ENCODE measurements around the gene GON4L. TPM values are rescaled to one million over a fixed set of nuclear protein-coding genes. Genes with fewer than 3 reads are reported as not detected.
"Not testable (repeated sequence)": the region's sequence is repeated elsewhere in the genome, so short reads cannot be mapped to it uniquely, and the experiment has no call there.

GON4L gene
- total RNA-seq, 6 experiments from 2014 or later, result 10.7 to 23.2 (median 20.1) TPM

DNA sequence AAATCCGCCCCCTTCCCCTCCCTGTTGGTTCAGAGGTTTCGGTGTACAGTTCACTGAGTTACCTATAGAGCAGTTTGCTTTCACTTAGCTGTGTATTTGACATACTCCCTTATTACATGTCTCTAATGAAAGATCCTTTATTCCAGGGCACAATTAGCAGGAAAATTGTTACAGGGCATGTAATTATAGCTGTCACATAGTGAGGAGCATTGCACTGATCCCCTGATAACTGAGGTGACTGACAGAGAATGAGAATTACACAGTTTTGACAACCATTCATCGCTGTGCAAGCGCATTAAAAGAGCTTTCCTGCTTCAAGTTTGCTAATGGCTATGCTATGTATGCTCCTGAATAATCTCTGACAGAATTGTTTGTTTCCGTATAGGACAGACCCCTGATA, 141.2 kb downstream of the GON4L start:
- ATAC-seq, result no peak
- H3K36me3 ChIP-seq, result peaks cover 0 to 3% (median 0%) of the 10 kb centered on the region in 4 donors
- no peaks in the 10 kb centered on the region for H3K27me3 ChIP-seq
- no peak for DNase-seq
- no peaks in the 10 kb centered on the region for H3K4me1 ChIP-seq
- 90% methylated on average over 5 of the region's 5 CpGs for WGBS (ENCODE audit: insufficient coverage, low coverage, low lambda C conversion rate, missing lambda C conversion rate)
- no peaks in the 10 kb centered on the region for H3K9me3 ChIP-seq
- H3K4me3 ChIP-seq, result no peak overlapping the region
- intact Hi-C loops (cut with DNase I), result no loop called here
- H3K27ac ChIP-seq, result no peak overlapping the region
- TF ChIP-seq, protein P1, sequence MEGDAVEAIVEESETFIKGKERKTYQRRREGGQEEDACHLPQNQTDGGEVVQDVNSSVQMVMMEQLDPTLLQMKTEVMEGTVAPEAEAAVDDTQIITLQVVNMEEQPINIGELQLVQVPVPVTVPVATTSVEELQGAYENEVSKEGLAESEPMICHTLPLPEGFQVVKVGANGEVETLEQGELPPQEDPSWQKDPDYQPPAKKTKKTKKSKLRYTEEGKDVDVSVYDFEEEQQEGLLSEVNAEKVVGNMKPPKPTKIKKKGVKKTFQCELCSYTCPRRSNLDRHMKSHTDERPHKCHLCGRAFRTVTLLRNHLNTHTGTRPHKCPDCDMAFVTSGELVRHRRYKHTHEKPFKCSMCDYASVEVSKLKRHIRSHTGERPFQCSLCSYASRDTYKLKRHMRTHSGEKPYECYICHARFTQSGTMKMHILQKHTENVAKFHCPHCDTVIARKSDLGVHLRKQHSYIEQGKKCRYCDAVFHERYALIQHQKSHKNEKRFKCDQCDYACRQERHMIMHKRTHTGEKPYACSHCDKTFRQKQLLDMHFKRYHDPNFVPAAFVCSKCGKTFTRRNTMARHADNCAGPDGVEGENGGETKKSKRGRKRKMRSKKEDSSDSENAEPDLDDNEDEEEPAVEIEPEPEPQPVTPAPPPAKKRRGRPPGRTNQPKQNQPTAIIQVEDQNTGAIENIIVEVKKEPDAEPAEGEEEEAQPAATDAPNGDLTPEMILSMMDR (IDR thresholded peaks at IDR 0.05), result no peak
- no peak for TF ChIP-seq POLR2A (IDR thresholded peaks at IDR 0.05)

GRCh38 chr1:155715056-155715455, 142.0 kb downstream of the GON4L start:
- H3K4me3 ChIP-seq; H3K36me3 ChIP-seq; H3K4me1 ChIP-seq; intact Hi-C loops (cut with DNase I); ATAC-seq; H3K27me3 ChIP-seq; H3K9me3 ChIP-seq; DNase-seq; H3K27ac ChIP-seq: not testable (repeated sequence)
- WGBS (ENCODE audit: insufficient coverage, low coverage, low lambda C conversion rate, missing lambda C conversion rate), result 93% methylated on average over 2 of the region's 3 CpGs

DNA sequence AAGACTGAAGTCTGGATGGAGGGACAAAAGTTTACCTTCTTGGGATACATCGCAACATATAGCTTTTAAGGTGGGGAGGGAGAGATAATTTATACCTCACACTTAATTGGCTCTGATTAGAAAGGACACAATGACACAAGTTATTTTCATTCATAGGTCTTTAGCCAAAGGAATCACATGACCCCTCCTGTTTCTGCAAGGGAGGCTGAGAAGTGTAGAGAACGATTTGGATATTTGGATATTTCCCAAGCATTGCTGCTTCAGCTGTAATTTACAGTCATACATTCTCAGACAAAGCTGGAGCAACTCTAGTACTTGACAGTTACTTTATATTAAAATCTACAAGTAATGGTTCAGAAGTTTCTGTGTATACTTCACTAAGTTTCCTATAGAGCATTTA, 143.9 kb downstream of the GON4L start:
- WGBS (ENCODE audit: insufficient coverage, low coverage, low lambda C conversion rate, missing lambda C conversion rate), result 57% methylated on average over 2 of the region's 2 CpGs
- Histone ChIP-seq H3K36me3 (peaks cover 0 to 7% (median 0%) of the 10 kb centered on the region in 4 donors), H3K9me3 (no peaks in the 10 kb centered on the region), H3K4me1 (no peaks in the 10 kb centered on the region), H3K4me3 (no peak overlapping the region), H3K27ac (no peak overlapping the region), H3K27me3 (no peaks in the 10 kb centered on the region)
- ATAC-seq, result no peak
- TF ChIP-seq POLR2A (IDR thresholded peaks at IDR 0.05), result no peak
- TF ChIP-seq, protein P1 (IDR thresholded peaks at IDR 0.05), result no peak
- intact Hi-C loops (cut with DNase I), result no loop called here
- DNase-seq, result no peak

- H3K36me3 ChIP-seq; DNase-seq; H3K27me3 ChIP-seq; H3K9me3 ChIP-seq; intact Hi-C loops (cut with DNase I); H3K27ac ChIP-seq; H3K4me3 ChIP-seq; H3K4me1 ChIP-seq: not testable (repeated sequence)
- peak in 3 of 4 donors; percentile 22 to 43 (median 36) for ATAC-seq
- 78% methylated on average over 3 of the region's 3 CpGs for WGBS (ENCODE audit: insufficient coverage, low coverage, low lambda C conversion rate, missing lambda C conversion rate)
Measured at GRCh38 chr1:155712636-155713035, 144.4 kb downstream of the GON4L start.

DNA sequence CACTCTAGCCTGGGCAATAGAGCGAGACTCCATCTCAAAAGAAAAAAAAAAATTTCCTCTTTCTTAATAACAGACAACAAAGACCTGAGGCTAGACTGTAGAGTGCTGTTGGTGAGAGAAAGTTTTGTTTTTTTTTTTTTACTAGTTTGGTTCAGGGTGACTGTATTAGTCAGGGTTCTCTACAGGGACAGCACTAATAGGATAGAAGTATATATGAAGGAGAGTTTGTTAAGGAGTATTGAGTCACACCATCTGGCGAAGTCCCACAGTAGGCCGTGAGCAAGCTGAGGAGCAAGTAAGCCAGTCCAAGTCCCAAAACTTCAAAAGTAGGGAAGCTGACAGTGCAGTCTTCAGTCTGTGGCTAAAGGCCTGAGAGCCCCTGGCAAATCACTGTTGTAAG, 145.6 kb downstream of the GON4L start:
- H3K27me3 ChIP-seq; DNase-seq; intact Hi-C loops (cut with DNase I); ATAC-seq; H3K27ac ChIP-seq; H3K4me1 ChIP-seq; H3K36me3 ChIP-seq; H3K4me3 ChIP-seq; H3K9me3 ChIP-seq: not testable (repeated sequence)
- 88% methylated on average over 1 of the region's 3 CpGs for WGBS (ENCODE audit: insufficient coverage, low coverage, low lambda C conversion rate, missing lambda C conversion rate)

GRCh38 chr1:155709391-155709790, 147.6 kb downstream of the GON4L start:
- H3K27me3 ChIP-seq, result no peaks in the 10 kb centered on the region
- ATAC-seq (no peak), DNase-seq (no peak)
- intact Hi-C loops (cut with DNase I), result no loop called here
- peaks cover 0 to 5% (median 0%) of the 10 kb centered on the region in 4 donors for H3K36me3 ChIP-seq
- no peak overlapping the region for H3K4me3 ChIP-seq
- no peaks in the 10 kb centered on the region for H3K9me3 ChIP-seq
- no peaks in the 10 kb centered on the region for H3K4me1 ChIP-seq
- TF ChIP-seq, protein P1 (IDR thresholded peaks at IDR 0.05), result no peak
- no peak for TF ChIP-seq POLR2A (IDR thresholded peaks at IDR 0.05)
- 92% methylated on average over 3 of the region's 3 CpGs for WGBS (ENCODE audit: insufficient coverage, low coverage, low lambda C conversion rate, missing lambda C conversion rate)
- H3K27ac ChIP-seq, result no peak overlapping the region
